MCF 10A (cell line): ENCODE results near the gene ABHD5. TPM values are rescaled to one million over a fixed set of nuclear protein-coding genes. Genes with fewer than 3 reads are reported as not detected.

ENCODE experiments used
- BruUV-seq: library from RNA; stranded (reverse); fragments of 400-500 nt; replicated peaks from 2 replicates; lab custom pipeline; 2021; lab: Mats Ljungman, UMichigan
- CTCF ChIA-PET: fragments of 300-600 bp; sonication (Branson Sonifier 250); formaldehyde crosslinking; extraction: SDS; loops from one replicate; lab custom pipeline; 2021; ENCODE audit warnings: antibody characterized with exemption, inconsistent platforms; lab: Yijun Ruan, JAX
- POLR2A ChIA-PET: fragments of 300-600, 350-650 bp; sonication (Branson Sonifier 250); formaldehyde crosslinking; extraction: SDS; loops from one replicate; lab custom pipeline; 2020; ENCODE audit warnings: antibody characterized with exemption, inconsistent platforms; lab: Yijun Ruan, JAX
- DNase-seq: peaks from one replicate; pipeline ENCODE4 v3.0.0-alpha.2; 2018; ENCODE audit not compliant: unreplicated experiment
- H3K27ac Mint-ChIP-seq: one replicate; pipeline ENCODE4 v1.8.0; 2022; ENCODE audit warnings: mild to moderate bottlenecking, low read depth, mixed read lengths; ENCODE audit not compliant: unreplicated experiment
- H3K27me3 Mint-ChIP-seq: one replicate; pipeline ENCODE4 v1.8.0; 2022; ENCODE audit warnings: mixed read lengths; ENCODE audit not compliant: insufficient read depth, unreplicated experiment
- H3K36me3 Mint-ChIP-seq: one replicate; pipeline ENCODE4 v1.8.0; 2022; ENCODE audit warnings: mild to moderate bottlenecking, moderate library complexity, mixed read lengths; ENCODE audit not compliant: insufficient read depth, unreplicated experiment
- H3K4me1 Mint-ChIP-seq: one replicate; pipeline ENCODE4 v1.8.0; 2022; ENCODE audit warnings: mixed read lengths; ENCODE audit not compliant: insufficient read depth, unreplicated experiment
- H3K4me3 Mint-ChIP-seq: one replicate; pipeline ENCODE4 v1.8.0; 2022; ENCODE audit warnings: mild to moderate bottlenecking, moderate library complexity, mixed read lengths; ENCODE audit not compliant: unreplicated experiment
- H3K9me3 Mint-ChIP-seq: one replicate; pipeline ENCODE4 v1.8.0; 2022; ENCODE audit warnings: mixed read lengths; ENCODE audit not compliant: unreplicated experiment
- intact Hi-C: fragments of 100-400 bp; cut with micrococcal nuclease; formaldehyde crosslinking; loops from 2 replicates; pipeline ENCODE4 v1.14.1; 2022
- total RNA-seq: library from RNA; stranded (reverse); gene quantifications from 2 replicates; pipeline ENCODE4 v1.2.3, GENCODE V29; 2022
- TF ChIP-seq, protein P1 (sequence below): fragments of 200-600 bp; IDR thresholded peaks from one replicate; pipeline ENCODE4 v1.8.0; 2022; ENCODE audit warnings: antibody characterized with exemption, mild to moderate bottlenecking; ENCODE audit not compliant: unreplicated experiment

ABHD5 gene
- total RNA-seq, 1 experiment from 2014 or later = 32.6 TPM

DNA sequence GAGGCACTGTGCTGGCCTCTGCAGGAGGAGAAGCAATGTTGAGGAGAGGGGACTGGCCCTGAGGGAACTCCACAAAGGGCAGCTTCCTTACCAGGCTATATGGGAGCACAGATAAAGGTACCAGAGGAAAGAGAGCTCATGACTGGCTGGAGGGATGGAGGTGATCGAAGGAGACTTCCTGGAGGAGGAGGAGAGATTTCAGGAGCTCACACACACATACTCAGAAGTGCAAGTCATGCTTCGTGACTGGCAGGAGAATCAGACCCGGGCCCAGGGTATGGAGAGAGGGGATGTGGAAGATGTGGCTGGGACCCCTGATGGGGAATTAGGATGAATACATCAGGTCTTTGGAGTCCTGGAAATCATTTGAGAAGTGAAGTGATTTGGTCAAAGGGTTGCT is 85.4 kb downstream of the ABHD5 start:
- CTCF ChIA-PET = no interaction called here
- Mint-ChIP-seq H3K4me1 (peaks cover under 1% of the 10 kb centered on the region), H3K9me3 (no peaks in the 10 kb centered on the region), H3K27ac (no peak overlapping the region), H3K27me3 (no peaks in the 10 kb centered on the region), H3K36me3 (no peaks in the 10 kb centered on the region), H3K4me3 (no peak overlapping the region)
- intact Hi-C loops = no loop called here
- TF ChIP-seq, protein P1, sequence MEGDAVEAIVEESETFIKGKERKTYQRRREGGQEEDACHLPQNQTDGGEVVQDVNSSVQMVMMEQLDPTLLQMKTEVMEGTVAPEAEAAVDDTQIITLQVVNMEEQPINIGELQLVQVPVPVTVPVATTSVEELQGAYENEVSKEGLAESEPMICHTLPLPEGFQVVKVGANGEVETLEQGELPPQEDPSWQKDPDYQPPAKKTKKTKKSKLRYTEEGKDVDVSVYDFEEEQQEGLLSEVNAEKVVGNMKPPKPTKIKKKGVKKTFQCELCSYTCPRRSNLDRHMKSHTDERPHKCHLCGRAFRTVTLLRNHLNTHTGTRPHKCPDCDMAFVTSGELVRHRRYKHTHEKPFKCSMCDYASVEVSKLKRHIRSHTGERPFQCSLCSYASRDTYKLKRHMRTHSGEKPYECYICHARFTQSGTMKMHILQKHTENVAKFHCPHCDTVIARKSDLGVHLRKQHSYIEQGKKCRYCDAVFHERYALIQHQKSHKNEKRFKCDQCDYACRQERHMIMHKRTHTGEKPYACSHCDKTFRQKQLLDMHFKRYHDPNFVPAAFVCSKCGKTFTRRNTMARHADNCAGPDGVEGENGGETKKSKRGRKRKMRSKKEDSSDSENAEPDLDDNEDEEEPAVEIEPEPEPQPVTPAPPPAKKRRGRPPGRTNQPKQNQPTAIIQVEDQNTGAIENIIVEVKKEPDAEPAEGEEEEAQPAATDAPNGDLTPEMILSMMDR = no peak
- POLR2A ChIA-PET = interaction anchor here (1.4 kb wide), 1 partner anchor 10 kb away, joined by 3 read pairs; no protein-coding TSS in a partner anchor
- DNase-seq = no peak
- BruUV-seq = no TSS peak

DNA sequence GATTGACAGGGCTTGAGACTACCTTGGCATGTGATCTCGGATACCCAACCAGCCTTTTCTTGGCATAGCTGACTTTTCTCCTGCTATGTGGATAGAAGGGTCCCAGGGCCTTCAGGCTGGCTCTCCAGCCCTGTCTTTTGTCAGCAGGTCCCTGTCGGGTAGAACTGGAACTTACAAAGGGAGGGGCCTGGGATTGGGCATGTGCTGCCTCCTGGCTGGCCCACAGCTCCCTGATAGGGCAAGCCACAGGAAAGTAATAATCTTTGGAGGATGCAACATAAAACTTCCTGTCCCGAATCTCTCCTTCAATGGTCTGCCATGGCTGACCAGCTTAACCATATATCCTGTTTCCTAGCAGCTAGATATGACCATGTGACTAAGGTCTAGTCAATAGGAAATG is 89.1 kb downstream of the ABHD5 start:
- Mint-ChIP-seq H3K4me3 (no peak overlapping the region), H3K27me3 (no peaks in the 10 kb centered on the region), H3K9me3 (no peaks in the 10 kb centered on the region), H3K4me1 (no peaks in the 10 kb centered on the region), H3K27ac (no peak overlapping the region), H3K36me3 (no peaks in the 10 kb centered on the region)
- TF ChIP-seq, protein P1 = no peak
- no TSS peak for BruUV-seq
- DNase-seq = no peak
- CTCF ChIA-PET = interaction anchor here (0.8 kb wide), 1 partner anchor 15 kb away, joined by 3 read pairs; no protein-coding TSS in a partner anchor
- intact Hi-C loops = no loop called here
- POLR2A ChIA-PET = no interaction called here

DNA sequence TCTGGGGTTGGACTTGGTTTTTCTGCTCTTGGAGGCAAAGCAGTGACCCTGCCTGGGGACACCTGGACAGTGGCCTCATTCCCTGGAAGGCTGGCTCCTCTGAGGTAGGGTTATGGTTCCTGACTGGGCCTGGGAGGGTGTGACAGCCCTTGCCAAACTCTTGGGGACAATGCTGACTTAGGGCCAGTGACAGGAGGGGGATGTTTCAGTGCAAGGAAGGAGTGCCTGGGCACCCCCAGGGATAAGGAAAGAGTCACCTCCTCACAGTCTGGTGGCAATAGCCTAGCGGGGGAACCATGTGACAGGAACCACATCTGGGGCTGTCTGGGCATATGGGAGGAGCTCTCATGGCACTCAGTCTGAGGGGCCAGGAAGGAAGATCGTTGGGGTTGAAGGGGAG is 91.8 kb downstream of the ABHD5 start:
- Mint-ChIP-seq H3K27ac (no peak overlapping the region), H3K9me3 (no peaks in the 10 kb centered on the region), H3K36me3 (no peaks in the 10 kb centered on the region), H3K4me3 (no peak overlapping the region), H3K27me3 (no peaks in the 10 kb centered on the region), H3K4me1 (no peaks in the 10 kb centered on the region)
- intact Hi-C loops = no loop called here
- TF ChIP-seq, protein P1 = no peak
- no TSS peak for BruUV-seq
- no peak for DNase-seq
- ChIA-PET POLR2A (no interaction called here), CTCF (interaction anchor here (0.9 to 1.3 kb wide), 2 partner anchors 309 to 328 kb away, joined by 3 read pairs; no protein-coding TSS in a partner anchor)

Other genes with a start within 250 kb of the ABHD5 start
- 15.0 and 16.4 TPM in 2 replicates for gene ANO10, start 68.9 kb upstream of the ABHD5 start, total RNA-seq